ENCODE measurements around the gene FTSJ3.

FTSJ3 gene

GRCh38 chr17:63833026-63833740 is 5.7 kb upstream of the FTSJ3 start:
- no peak overlapping the region for H2AFZ ChIP-seq (ENCODE audit: low read depth, low read length, severe bottlenecking)
- no peaks in the 10 kb centered on the region for H4K20me1 ChIP-seq (ENCODE audit: low read depth, low read length)
- H3K9ac ChIP-seq (ENCODE audit: low read length) = no peak overlapping the region
- 0 out of 2 replicates have a peak, but pooled peaks cover 3% of the 10 kb centered on the region for H3K36me3 ChIP-seq (ENCODE audit: low read length)
- H3K27me3 ChIP-seq (ENCODE audit: low read length) = no peaks in the 10 kb centered on the region
- H3K79me2 ChIP-seq (ENCODE audit: insufficient read depth, low read length) = peaks cover 36% of the 10 kb centered on the region
- no peak overlapping the region for H3K27ac ChIP-seq (ENCODE audit: low read depth, low read length)
- 0 out of 2 replicates have a peak, but pooled peaks cover 4% of the 10 kb centered on the region for H3F3A ChIP-seq (ENCODE audit: insufficient read depth)
- H3K4me3 ChIP-seq (ENCODE audit: insufficient read depth, low read length, poor library complexity, severe bottlenecking) = no peak overlapping the region
- H3K9me2 ChIP-seq (replicated peaks; ENCODE audit: insufficient read depth, low read length) = no peaks in the 10 kb centered on the region
- H3K4me2 ChIP-seq (ENCODE audit: low read depth, low read length, poor library complexity, severe bottlenecking) = no peak overlapping the region
- no peaks in the 10 kb centered on the region for H3K9me3 ChIP-seq (ENCODE audit: insufficient read depth, low read length)
- TF ChIP-seq CTCF (IDR thresholded peaks at IDR 0.05; ENCODE audit: insufficient read depth, low read length, poor library complexity, severe bottlenecking) = no peak
- TF ChIP-seq EZH2phosphoT487 (conservative IDR thresholded peaks at IDR 0.05; ENCODE audit: low read length) = no peak

GRCh38 chr17:63832455-63832854 is 5.0 kb upstream of the FTSJ3 start:
- H3K27me3 ChIP-seq (ENCODE audit: low read length) = no peaks in the 10 kb centered on the region
- no peak overlapping the region for H3K4me3 ChIP-seq (ENCODE audit: insufficient read depth, low read length, poor library complexity, severe bottlenecking)
- 0 out of 2 replicates have a peak, but pooled peaks cover 4% of the 10 kb centered on the region for H3F3A ChIP-seq (ENCODE audit: insufficient read depth)
- no peak for TF ChIP-seq CTCF (IDR thresholded peaks at IDR 0.05; ENCODE audit: insufficient read depth, low read length, poor library complexity, severe bottlenecking)
- no peak for TF ChIP-seq EZH2phosphoT487 (conservative IDR thresholded peaks at IDR 0.05; ENCODE audit: low read length)
- no peaks in the 10 kb centered on the region for H3K9me3 ChIP-seq (ENCODE audit: insufficient read depth, low read length)
- H3K79me2 ChIP-seq (ENCODE audit: insufficient read depth, low read length) = peaks cover 38% of the 10 kb centered on the region
- no peak overlapping the region for H3K27ac ChIP-seq (ENCODE audit: low read depth, low read length)
- H3K4me2 ChIP-seq (ENCODE audit: low read depth, low read length, poor library complexity, severe bottlenecking) = no peak overlapping the region
- 0 out of 2 replicates have a peak, but pooled peaks cover 3% of the 10 kb centered on the region for H3K36me3 ChIP-seq (ENCODE audit: low read length)
- H2AFZ ChIP-seq (ENCODE audit: low read depth, low read length, severe bottlenecking) = no peak overlapping the region
- no peaks in the 10 kb centered on the region for H4K20me1 ChIP-seq (ENCODE audit: low read depth, low read length)
- no peak overlapping the region for H3K9ac ChIP-seq (ENCODE audit: low read length)
- no peaks in the 10 kb centered on the region for H3K9me2 ChIP-seq (replicated peaks; ENCODE audit: insufficient read depth, low read length)

GRCh38 chr17:63832014-63832413 is 4.6 kb upstream of the FTSJ3 start:
- Histone ChIP-seq H2AFZ (ENCODE audit: low read depth, low read length, severe bottlenecking) (no peak overlapping the region), H3F3A (ENCODE audit: insufficient read depth) (0 out of 2 replicates have a peak, but pooled peaks cover 4% of the 10 kb centered on the region), H3K4me3 (ENCODE audit: insufficient read depth, low read length, poor library complexity, severe bottlenecking) (no peak overlapping the region), H3K4me2 (ENCODE audit: low read depth, low read length, poor library complexity, severe bottlenecking) (no peak overlapping the region), H3K9me2 (replicated peaks; ENCODE audit: insufficient read depth, low read length) (no peaks in the 10 kb centered on the region), H3K9me3 (ENCODE audit: insufficient read depth, low read length) (no peaks in the 10 kb centered on the region), H3K27me3 (ENCODE audit: low read length) (no peaks in the 10 kb centered on the region), H3K79me2 (ENCODE audit: insufficient read depth, low read length) (peaks cover 36% of the 10 kb centered on the region), H3K9ac (ENCODE audit: low read length) (no peak overlapping the region), H3K27ac (ENCODE audit: low read depth, low read length) (no peak overlapping the region), H3K36me3 (ENCODE audit: low read length) (0 out of 2 replicates have a peak, but pooled peaks cover 3% of the 10 kb centered on the region), H4K20me1 (ENCODE audit: low read depth, low read length) (no peaks in the 10 kb centered on the region)
- no peak for TF ChIP-seq CTCF (IDR thresholded peaks at IDR 0.05; ENCODE audit: insufficient read depth, low read length, poor library complexity, severe bottlenecking)
